Measurements from ENCODE around the gene PLOD3.

PLOD3 gene

GRCh38 chr7:101186194-101186593, 31.2 kb downstream of the PLOD3 start:
- in situ Hi-C loops (cut with HindIII; ENCODE audit: low sequenced_read_pairs): no loop called here

- in situ Hi-C loops (cut with HindIII; ENCODE audit: low sequenced_read_pairs): no loop called here
These were observed 32.0 kb downstream of the PLOD3 start for GRCh38 chr7:101185258-101185839.

GRCh38 chr7:101180130-101180755, 37.1 kb downstream of the PLOD3 start, which contains the start of gene NAT16:
NAT16 (minus strand) TSS chr7:101180293; CDS start chr7:101174807, 5,486 bp downstream.
- in situ Hi-C loops (cut with HindIII; ENCODE audit: low sequenced_read_pairs): no loop called here

GRCh38 chr7:101179713-101180112, 37.7 kb downstream of the PLOD3 start:
- in situ Hi-C loops (cut with HindIII; ENCODE audit: low sequenced_read_pairs): no loop called here

- in situ Hi-C loops (cut with HindIII; ENCODE audit: low sequenced_read_pairs): no loop called here
These were observed 38.3 kb downstream of the PLOD3 start for GRCh38 chr7:101179117-101179516.

GRCh38 chr7:101177644-101178043, 39.7 kb downstream of the PLOD3 start:
- in situ Hi-C loops (cut with HindIII; ENCODE audit: low sequenced_read_pairs): no loop called here

- in situ Hi-C loops (cut with HindIII; ENCODE audit: low sequenced_read_pairs): no loop called here
These were observed 41.7 kb downstream of the PLOD3 start for GRCh38 chr7:101175664-101176063.

- in situ Hi-C loops (cut with HindIII; ENCODE audit: low sequenced_read_pairs): no loop called here
These were observed 43.0 kb downstream of the PLOD3 start for GRCh38 chr7:101174322-101174854.

GRCh38 chr7:101173752-101174244, 43.6 kb downstream of the PLOD3 start:
- in situ Hi-C loops (cut with HindIII; ENCODE audit: low sequenced_read_pairs): no loop called here

- in situ Hi-C loops (cut with HindIII; ENCODE audit: low sequenced_read_pairs): no loop called here
These were observed 44.3 kb downstream of the PLOD3 start for GRCh38 chr7:101172854-101173751.

GRCh38 chr7:101172005-101172853, 45.2 kb downstream of the PLOD3 start:
- in situ Hi-C loops (cut with HindIII; ENCODE audit: low sequenced_read_pairs): no loop called here

GRCh38 chr7:101171442-101171837, 45.9 kb downstream of the PLOD3 start:
- in situ Hi-C loops (cut with HindIII; ENCODE audit: low sequenced_read_pairs): no loop called here

GRCh38 chr7:101170617-101171441, 46.6 kb downstream of the PLOD3 start:
- in situ Hi-C loops (cut with HindIII; ENCODE audit: low sequenced_read_pairs): no loop called here

- in situ Hi-C loops (cut with HindIII; ENCODE audit: low sequenced_read_pairs): no loop called here
These were observed 47.4 kb downstream of the PLOD3 start for GRCh38 chr7:101169838-101170551.

GRCh38 chr7:101169110-101169837, 48.1 kb downstream of the PLOD3 start:
- in situ Hi-C loops (cut with HindIII; ENCODE audit: low sequenced_read_pairs): no loop called here

GRCh38 chr7:101168412-101169049, 48.9 kb downstream of the PLOD3 start:
- in situ Hi-C loops (cut with HindIII; ENCODE audit: low sequenced_read_pairs): no loop called here

- in situ Hi-C loops (cut with HindIII; ENCODE audit: low sequenced_read_pairs): no loop called here
These were observed 49.6 kb downstream of the PLOD3 start for GRCh38 chr7:101167645-101168411.
